Breast epithelium (tissue), 3 donors: ENCODE measurements around the gene SSX2IP.

Experiments used
- CTCF ChIP-seq, 3 donors: fragments of 450-650 bp; IDR thresholded peaks; one replicate each; pipeline ENCODE4 v1.5.1; 2016 to 2017; ENCODE audit warnings: antibody characterized with exemption in 3 of 3, mild to moderate bottlenecking in 3 of 3, moderate library complexity in 3 of 3
- POLR2A ChIP-seq: fragments of 450-650 bp; IDR thresholded peaks from one replicate; pipeline ENCODE4 v1.6.1; 2016; ENCODE audit warnings: antibody characterized with exemption, mild to moderate bottlenecking, moderate library complexity
- POLR2AphosphoS5 ChIP-seq, 3 donors: sonication (generic); formaldehyde crosslinking; IDR thresholded peaks; one replicate each; pipeline ENCODE4 v1.6.1; 2017; ENCODE audit warnings: antibody characterized with exemption in 3 of 3

DNA sequence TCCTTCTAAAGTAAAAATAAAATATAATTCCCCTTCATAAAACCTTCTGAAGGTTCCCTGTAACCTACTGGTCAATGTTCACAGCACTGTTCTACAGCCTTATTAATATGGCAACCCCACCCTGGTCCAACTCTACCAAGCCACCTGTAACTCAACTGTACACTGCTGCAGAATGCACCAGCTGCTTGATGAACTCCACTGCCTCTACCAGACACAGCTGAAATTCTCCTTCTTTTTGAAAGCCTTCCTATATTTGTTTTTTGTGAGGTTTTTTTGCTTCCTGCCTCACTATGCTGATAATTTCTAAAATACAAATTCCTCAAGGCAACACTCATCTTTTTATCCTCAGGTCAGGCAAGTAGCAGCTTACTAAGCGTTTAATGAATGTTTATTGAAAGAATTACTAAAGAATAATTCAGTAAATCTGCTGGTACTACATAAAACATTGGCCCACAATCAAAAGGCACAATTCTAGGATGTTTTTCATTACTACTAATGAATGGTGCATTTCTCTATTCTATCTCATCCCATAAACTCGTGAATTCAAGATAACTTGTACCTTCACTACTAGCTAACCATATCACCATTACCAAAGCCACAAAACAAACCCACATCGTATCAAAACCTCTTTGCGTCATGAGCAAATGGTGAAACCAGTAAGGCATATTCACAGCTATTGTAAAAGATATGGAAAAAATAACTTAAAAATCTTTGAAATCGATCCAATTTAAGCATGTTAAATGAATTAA lies 2.4 kb downstream of the SSX2IP start:
- TF ChIP-seq CTCF (IDR thresholded peaks at IDR 0.05), result no peak
- TF ChIP-seq POLR2A, result no peak
- no peak for TF ChIP-seq POLR2AphosphoS5 (IDR thresholded peaks at IDR 0.05)
